GM18909 (cell line): Measurements from ENCODE around the gene HNRNPLL.
A peak's percentile ranks its signal among the peaks of the same experiment; 100 is the strongest.

Source experiments
- ATAC-seq: cut with Tn5 transposase; IDR thresholded peaks from one replicate; pipeline ENCODE4 v1.9.1; 2021; ENCODE audit warnings: mild to moderate bottlenecking; ENCODE audit not compliant: unreplicated experiment, poor library complexity

HNRNPLL gene

GRCh38 chr2:38534746-38535403 is 67.9 kb downstream of the HNRNPLL start:
- ATAC-seq, result no peak

- no peak for ATAC-seq
Measured at GRCh38 chr2:38533757-38534545, 68.8 kb downstream of the HNRNPLL start.

GRCh38 chr2:38533180-38533579 is 69.5 kb downstream of the HNRNPLL start:
- peak; percentile 97 for ATAC-seq

- no peak for ATAC-seq
Measured at GRCh38 chr2:38532366-38532765, 70.4 kb downstream of the HNRNPLL start.

GRCh38 chr2:38529208-38529607 is 73.5 kb downstream of the HNRNPLL start:
- ATAC-seq, result no peak

GRCh38 chr2:38528534-38528933 is 74.2 kb downstream of the HNRNPLL start:
- ATAC-seq, result no peak

- ATAC-seq, result no peak
Measured at GRCh38 chr2:38528008-38528442, 74.7 kb downstream of the HNRNPLL start.

- no peak for ATAC-seq
Measured at GRCh38 chr2:38527338-38528007, 75.3 kb downstream of the HNRNPLL start.

- ATAC-seq, result no peak
Measured at GRCh38 chr2:38526195-38526594, 76.5 kb downstream of the HNRNPLL start.

GRCh38 chr2:38524580-38524979 is 78.1 kb downstream of the HNRNPLL start:
- no peak for ATAC-seq

GRCh38 chr2:38523728-38524437 is 78.8 kb downstream of the HNRNPLL start:
- no peak for ATAC-seq

GRCh38 chr2:38522754-38523349 is 79.9 kb downstream of the HNRNPLL start:
- ATAC-seq, result no peak

GRCh38 chr2:38521835-38522234 is 80.9 kb downstream of the HNRNPLL start:
- no peak for ATAC-seq

GRCh38 chr2:38517284-38517683 is 85.4 kb downstream of the HNRNPLL start:
- ATAC-seq, result no peak

- no peak for ATAC-seq
Measured at GRCh38 chr2:38516526-38516925, 86.2 kb downstream of the HNRNPLL start.

- no peak for ATAC-seq
Measured at GRCh38 chr2:38516122-38516521, 86.6 kb downstream of the HNRNPLL start.

GRCh38 chr2:38515155-38516074 is 87.3 kb downstream of the HNRNPLL start:
- no peak for ATAC-seq

- no peak for ATAC-seq
Measured at GRCh38 chr2:38514603-38515154, 88.0 kb downstream of the HNRNPLL start.

GRCh38 chr2:38512211-38512610 is 90.5 kb downstream of the HNRNPLL start:
- no peak for ATAC-seq
